Epidermal melanocyte (primary cell): Measurements from ENCODE around the gene LRRFIP2.
"Not testable (repeated sequence)": the region's sequence is repeated elsewhere in the genome, so short reads cannot be mapped to it uniquely, and the experiment has no call there.

Source experiments
- DNase-seq: peaks from one replicate; pipeline ENCODE4 v3.0.0; 2011; ENCODE audit warnings: low spot score; ENCODE audit not compliant: insufficient read length

LRRFIP2 gene

DNA sequence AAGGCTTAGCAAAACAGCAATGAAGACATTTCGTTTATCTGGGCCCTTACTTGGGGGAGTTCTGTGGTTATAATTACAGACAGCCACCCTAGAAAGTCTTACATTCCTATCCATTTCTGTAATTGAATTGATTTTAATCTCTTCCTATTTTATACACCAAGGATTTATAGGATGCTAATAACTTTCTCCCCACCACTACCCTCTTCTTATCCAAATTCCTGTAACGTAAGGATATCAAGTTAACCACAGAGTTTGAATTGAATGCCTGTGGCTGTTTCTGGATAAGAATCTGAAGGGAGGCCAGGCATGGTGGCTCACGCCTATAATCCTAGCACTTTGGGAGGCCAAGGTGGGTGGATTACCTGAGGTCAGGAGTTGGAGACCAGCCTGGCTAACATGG lies 102.5 kb downstream of the LRRFIP2 start:
- no peak for DNase-seq

DNA sequence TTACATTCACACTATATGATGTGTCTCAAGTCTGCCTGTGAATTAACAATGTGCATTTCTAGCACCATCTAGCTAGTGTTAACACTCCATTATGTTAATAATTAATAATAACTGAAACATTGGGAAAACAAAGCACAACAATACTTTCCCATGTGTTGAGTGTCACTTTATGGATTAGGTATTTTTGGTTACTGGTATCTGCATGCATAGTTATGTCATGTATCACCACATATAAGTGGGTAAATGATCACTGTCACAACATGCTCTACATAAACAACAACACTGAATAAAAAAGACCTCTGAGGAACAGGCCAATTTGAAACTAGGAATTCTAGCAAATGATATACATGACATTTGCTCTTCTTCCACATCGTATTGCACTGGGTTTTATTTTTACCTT lies 106.4 kb downstream of the LRRFIP2 start:
- DNase-seq = no peak

DNA sequence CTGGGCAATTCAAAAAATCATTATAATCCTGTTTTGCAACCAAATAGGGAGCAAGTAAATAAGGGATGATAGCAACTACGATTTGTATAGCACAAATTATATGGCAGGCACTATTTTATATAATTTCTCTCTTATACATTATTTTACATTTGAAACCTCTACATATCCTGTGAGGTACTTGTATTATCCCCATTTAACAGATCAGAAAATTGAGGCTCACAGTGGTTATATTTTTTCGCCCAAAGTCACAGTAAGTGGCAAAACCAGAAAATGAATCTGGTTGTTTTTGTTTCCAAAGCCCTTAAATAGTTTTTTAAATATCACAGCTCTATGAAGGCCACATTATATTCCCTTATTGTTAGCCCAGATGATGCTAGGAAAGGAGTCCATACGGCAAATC lies 106.8 kb downstream of the LRRFIP2 start:
- DNase-seq = no peak

DNA sequence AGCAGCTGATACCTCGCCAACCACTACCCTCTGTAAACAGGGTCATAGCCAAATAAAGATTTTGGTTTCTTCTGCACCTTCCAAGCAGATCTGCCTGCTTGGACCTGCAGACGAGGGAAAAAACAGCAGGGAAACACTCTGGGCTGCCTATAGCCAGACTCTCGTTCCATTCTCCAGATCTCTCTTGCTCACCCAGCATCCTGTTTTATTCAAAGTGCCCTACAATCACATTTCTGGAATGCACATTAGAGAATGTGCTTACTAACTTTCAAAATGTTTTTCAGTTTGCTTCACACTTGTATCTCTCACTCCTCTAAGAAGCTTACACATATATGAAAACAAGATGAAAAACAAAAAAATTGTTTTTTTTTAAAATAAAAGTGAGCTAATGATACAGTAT lies 109.6 kb downstream of the LRRFIP2 start:
- no peak for DNase-seq

DNA sequence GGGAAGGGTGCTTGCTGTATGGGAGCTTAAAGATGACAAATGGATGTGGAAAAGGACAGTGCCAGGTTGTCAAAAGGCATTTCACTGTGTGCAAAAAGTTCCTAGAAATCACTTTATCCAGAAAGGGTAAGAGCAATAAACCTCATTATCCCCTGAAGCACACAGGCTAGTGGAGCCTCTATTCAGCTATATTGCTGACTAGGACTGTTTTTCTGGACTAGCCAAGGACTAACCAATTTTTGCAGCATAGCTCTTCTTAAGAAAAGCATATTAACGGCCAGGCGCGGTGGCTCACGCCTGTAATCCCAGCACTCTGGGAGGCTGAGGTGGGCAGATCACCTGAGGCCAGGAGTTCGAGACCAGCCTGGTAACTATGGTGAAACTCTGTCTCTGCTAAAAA lies 116.3 kb downstream of the LRRFIP2 start:
- DNase-seq = no peak

DNA sequence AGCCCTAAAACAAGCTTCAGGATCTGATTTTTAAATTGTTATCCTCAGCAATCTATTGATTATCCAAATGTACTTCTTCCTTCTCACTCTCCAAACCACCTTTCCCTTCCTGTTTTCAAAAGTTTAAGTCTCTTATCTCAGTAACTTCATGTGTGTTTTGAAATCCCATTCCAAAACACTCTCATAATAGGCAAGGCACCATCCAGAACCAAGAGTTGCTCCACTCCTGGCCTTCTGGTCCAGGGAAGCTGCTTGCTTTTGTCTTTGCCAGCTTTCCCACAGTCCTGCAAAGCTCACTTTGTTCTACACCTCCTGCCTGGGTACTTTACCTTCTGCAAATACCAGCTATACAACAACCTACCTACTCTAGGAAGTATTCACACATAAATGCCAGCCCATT lies 117.6 kb downstream of the LRRFIP2 start:
- no peak for DNase-seq

DNA sequence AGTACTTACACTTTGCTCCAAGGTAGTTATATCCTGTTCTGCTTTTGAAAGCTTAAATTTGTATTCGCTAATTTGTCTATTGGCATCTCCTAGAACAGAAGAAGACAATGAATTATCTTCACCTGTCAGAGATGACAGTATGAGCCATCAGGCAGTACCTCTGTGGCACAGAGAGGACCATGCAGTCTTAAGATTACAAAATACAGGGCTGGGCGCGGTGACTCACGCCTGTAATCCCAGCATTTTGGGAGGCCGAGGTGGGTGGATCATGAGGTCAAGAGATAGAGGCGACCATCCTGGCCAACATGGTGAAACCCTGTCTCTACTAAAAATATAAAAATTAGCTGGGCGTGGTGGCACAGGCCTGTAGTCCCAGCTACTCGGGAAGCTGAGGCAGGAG lies 119.3 kb downstream of the LRRFIP2 start:
- DNase-seq = not testable (repeated sequence)

DNA sequence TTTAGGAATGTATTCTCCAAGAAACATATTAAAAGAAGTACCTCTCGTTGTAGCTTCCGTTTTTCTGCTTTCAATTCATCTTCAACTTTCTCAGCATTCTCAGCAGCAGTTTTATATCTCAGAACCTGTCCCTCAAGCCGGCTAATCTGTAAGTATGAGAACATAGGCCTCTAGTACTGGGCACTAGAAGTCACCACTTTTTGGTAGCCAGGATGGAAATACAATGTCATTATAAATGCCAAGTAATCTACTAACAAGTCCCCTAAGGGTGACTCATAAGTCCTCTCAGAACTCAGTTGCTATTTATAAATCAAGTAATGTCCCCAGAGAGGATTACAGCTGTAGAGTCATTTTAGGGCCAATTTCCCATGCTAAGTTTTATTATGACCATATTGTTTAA lies 120.0 kb downstream of the LRRFIP2 start:
- DNase-seq = no peak

DNA sequence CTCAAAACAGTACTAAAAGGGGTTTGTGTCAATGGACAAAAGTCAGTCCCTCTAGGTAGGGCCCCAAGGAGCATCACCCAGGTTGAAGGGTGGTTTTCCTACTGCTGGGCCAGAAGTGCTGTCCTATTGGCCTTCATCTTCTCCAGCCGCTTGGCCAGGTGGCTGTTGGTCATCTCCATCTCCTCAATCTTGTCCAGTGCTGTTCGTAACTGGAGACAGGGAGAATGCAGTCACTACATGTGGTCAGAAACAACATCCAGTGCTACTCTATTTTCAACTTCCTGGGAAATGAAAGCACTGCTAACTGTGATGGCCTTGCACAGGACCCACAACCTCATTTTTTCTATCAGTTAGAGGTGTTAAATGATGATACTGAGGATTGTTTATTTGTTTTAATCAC lies 120.6 kb downstream of the LRRFIP2 start:
- DNase-seq = no peak

DNA sequence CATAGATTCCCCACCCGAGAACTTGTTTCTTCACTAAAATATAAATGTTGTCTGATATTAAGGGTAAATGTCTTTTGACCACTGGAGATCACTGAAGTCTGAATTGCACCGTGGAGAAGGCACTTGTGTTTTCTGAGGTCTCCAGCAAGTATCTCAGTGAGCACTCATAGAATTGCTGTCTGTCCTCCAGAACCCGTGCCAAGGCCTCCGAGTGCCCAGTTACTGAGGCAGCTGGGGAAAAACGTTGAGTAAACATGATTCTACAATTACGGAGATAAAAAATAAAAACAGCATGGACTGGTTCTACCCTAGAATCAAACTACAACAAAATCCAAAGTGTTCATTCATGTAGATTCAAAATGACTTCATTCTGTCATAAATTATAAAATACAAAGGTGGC lies 121.0 kb downstream of the LRRFIP2 start:
- DNase-seq = no peak

DNA sequence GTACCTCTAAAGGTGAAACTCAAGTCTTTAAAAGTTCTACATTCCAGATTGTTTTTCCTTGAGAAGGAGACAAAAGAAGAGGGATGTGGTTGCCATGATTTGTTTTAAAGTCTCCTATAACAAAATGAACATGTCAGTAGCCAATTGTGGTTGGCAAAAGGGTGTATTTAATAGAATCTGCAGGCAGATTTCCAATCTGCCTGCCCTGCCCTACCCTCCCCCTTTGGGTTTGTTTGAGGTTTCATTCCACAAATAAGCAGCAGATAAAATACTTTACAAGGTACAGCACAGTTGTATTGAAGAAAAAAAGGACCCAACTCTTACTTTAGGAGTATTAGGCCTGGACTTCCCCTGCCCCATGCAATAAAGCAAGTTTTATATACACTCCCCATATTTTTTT lies 121.5 kb downstream of the LRRFIP2 start:
- DNase-seq = no peak

DNA sequence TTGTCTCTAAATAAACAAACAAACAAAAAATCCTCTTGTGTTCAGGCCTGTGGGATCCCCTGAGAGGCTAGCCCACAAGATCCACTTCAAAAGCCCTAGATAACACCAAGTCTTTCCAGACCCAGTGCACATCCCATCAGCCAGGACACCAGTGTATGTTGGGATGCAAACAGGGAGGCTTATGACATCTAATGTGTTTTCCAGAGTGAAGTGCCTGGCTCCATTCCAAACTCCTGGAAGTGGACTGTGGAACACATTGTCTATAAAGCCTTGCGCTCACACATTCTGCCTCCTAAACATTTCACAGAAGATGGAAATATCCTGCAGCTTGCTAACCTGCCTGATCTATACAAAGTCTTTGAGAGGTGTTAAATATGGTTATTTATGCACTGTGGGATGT lies 124.1 kb downstream of the LRRFIP2 start:
- DNase-seq = no peak

DNA sequence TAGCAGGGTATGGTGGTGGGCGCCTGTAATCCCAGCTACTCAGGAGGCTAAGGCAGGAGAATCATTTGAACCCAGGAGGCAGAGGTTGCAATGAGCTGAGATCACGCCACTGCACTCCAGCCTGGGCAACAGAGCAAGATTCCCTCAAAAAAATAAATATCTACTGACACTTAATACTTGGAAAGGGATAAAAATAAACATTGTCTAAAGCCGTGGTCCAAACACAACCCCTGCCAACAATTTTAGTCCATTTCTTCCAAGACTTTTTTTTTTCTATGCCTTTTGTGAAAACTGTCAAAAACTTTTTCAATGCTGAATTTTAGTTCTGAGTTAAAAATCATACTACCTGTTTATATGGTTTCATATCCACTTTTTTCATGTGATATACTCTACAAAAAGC lies 131.7 kb downstream of the LRRFIP2 start:
- DNase-seq = not testable (repeated sequence)

DNA sequence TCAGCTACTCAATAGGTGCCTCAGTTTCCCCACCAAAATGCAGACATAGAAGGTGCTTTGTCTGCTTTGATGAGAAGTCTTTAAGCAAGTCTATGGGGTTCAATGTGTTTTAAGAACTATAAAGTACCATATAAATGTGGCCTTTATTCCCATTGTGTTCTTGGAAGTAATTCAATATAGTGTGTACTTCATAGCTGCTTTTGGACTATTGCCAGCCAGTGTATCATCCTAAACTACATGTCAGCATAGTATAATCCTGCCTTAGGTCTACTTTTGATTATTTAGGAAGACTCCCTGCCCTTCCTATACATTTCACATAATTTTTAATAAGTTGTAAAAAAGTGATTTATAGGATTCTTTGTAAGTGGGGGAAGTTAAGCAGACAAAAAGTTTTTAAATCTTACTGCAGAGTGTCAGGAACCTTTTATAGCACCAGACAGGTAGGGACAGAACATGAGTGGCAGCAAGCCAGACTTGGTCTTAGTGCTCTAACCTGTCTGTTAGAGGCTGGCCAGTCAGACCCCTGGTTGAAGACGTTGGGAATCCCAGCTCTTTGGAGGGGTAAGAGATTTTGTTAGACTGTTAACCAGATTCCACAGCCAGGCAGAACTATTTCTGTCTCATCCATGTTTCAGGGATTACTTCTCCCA lies 132.7 kb downstream of the LRRFIP2 start:
- DNase-seq = no peak

DNA sequence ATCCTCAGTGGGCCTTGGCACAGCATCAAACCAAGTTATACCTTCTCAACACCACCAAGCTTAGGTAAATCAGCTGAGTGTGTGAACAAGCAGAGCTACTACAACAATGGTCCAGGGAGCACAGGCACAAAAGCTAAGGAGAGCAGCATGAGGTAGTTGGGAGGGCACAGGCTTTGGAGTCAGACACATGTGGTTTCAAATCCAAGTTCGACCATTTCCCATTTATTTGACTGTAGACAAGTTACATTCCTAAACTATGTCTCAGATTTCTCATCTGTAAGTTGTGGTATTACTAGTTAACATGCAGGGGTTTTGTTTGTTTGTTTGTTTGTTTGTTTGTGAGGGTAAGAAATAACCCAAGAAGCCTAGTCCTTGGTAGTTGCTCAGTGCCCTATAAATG lies 134.2 kb downstream of the LRRFIP2 start:
- no peak for DNase-seq

DNA sequence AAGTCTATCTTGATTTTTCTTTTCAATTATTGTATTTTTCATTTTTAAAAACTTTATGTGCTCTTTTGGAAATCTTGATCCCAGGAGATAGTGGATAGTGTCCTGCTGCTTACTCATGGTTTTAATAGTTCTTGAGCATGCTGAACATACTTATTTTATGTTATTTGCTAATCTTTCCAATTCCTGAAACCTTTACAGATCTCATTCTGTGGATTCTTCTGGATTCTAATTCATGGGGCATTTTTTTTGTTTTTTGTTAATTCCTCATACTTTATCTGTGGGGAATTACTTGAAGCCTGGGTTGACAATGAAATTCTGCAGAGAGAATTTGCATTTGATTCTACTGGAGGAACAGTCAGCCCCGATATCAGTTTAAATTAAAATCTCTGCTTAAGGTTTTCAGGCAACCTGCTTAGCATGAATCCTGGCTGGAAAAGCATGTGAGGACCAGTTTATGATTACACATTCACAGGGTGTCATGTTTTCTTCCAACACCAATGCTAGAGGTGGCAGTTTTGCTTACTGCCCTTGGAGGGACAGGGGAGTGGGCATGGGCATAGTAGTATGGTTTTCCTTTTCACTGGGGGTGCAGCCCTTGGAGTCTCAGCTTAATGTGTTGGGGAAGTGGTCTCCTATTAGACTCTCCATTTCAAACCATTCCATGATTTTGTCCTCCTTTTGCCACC lies 135.1 kb downstream of the LRRFIP2 start:
- DNase-seq = no peak

DNA sequence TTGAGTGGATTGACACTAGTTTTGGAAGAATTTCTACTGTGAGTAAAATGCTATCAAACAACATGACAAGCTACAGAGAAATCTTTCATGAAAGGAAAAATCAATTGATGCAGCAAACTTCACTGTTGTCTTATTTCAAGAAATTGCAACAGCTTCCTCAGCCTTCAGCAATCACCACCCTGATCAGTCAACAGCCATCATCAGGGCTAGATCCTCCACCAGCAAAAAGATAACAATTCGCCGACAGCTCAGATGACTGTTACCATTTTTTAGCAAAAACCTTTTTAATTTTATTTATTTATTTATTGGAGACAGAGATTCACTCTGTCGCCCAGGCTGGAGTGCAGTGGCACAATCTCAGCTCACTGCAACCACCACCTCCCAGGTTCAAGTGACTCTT lies 137.0 kb downstream of the LRRFIP2 start:
- no peak for DNase-seq

DNA sequence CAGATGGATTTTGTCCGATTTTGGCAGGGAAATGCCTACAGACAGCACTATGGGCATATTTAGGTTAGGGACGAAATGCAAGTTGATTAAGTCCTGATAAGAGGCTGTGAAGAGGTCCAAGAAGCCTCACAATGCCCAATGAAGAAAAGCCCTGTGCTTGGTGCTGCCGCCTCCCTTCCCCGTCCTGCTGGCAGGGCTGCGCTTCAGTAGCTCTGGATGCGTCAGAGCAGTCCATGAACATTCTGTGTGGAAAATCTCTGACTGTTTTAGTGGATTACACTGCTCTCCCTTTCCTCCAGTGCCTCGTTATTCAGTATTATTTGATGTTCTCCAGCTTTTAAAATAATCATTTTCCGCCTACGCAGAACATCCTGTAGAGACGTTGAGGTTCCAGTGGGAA lies 141.4 kb downstream of the LRRFIP2 start:
- DNase-seq = no peak

DNA sequence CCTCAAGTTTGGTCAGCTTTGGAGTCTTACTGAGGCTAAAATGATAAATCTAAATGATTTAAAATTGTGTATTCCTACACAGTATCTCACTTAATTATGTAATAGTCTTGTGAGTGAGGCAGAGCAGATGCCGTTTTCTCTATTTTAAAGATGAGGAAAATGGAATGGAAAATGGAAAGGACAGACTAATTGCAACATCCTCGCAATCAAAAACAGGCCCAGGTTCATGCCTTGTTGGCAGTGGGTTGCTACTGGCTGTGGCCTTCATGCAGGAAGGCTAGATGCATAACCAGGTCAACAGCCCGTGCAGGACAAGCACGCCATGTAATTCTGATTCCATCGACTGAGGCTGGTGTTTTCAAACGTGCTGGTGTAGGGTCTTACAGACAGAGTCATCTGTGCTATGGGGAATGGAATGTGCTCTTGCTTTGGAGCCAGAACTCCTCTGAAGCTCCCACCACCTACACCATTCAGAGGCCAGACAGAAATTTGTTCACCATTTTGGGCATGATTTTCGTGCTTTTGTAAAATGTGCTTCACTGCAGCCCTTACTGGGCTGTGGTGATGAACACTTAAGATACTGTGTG lies 143.2 kb downstream of the LRRFIP2 start:
- DNase-seq = no peak

DNA sequence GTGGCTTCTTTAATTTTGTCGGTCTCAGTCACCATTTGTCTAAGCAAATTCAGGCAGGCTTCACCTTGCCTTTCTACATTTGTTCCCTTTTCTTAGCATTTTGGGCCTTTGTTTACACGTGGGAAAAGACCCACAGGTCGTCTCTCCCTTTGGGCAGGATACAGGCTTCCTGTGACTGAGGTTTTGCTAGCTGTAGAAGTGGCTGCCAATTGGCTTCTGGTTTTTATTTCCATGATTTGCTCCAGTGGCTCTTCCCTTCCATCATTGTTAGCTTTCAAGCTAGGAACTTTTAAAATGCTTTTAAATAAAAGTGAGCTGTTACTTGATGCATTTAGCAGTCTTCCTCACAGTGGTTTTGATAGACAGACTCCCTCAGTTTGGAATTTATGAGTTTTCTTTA lies 143.8 kb downstream of the LRRFIP2 start:
- DNase-seq = no peak

DNA sequence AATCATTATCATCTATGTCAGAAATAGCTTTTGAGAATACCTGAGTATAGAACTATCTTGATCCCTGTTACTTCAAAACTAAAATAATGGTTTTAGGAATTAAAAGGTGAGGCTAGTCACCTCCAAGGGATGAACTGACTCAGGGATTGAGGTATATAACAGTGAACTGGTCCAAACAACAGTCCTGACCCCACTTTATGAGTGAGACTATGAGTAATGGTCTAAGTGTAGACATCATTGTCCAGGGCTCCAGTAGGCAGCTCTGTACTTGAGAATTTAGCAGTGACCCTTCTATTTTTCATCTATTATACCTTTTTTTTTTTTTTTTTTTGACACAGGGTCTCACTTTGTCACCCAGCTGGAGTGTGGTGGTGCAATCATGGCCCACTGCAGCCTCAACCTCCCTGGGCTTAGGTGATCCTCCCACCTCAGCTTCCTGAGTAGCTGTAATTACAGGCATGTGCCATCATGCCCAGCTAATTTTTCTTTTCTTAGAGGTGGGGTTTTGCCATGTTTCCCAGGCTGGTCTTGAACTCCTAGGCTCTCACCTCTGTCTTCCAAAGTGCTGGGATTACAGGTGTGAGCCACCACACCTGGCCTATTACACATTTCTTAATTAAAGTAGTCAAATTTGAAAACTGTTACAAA lies 144.7 kb downstream of the LRRFIP2 start:
- no peak for DNase-seq

DNA sequence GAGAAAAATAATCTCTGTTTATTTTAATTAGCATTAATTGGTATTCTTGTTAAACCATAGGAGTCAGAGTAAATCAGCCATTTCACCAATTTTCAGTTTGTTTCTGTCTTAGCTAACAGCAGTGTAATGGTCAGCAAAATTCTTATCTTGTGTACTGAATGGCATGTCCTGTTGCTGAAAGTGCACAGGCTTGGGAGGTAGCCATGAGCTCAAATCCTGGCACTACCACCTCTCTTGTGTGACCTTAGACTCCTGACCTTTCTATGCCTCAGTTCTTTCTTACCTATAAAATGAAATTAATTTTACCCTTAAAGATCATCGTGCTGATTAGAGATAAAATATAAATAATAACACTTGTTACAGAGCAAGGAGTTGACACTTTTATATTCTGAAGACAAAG lies 145.3 kb downstream of the LRRFIP2 start:
- DNase-seq = no peak

DNA sequence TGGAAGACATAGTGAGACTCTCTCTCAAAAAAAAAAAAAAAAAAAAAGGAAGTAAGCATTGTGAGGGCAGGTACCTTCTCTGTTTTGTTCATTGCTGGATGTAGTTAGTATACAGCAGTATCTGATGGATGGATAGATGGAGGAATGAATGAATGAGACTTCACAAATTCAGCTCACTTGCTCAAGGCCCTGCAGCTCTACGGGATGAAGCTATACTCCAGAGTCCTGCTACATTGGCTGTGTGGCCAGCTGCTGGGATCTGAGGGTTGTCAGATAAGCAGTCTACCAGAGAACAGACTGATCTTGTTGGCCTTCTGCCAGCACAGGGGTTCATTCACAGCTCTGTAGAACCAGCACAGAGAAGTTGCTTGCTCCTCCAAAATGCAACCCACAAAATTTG lies 146.1 kb downstream of the LRRFIP2 start:
- no peak for DNase-seq
